GM21526 (cell line): ENCODE data around the gene CDK5RAP1.

Experiments
- ATAC-seq: cut with Tn5 transposase; IDR thresholded peaks from one replicate; pipeline ENCODE4 v1.9.1; 2021; ENCODE audit warnings: moderate library complexity; ENCODE audit not compliant: unreplicated experiment, low FRiP score

The CDK5RAP1 gene

DNA sequence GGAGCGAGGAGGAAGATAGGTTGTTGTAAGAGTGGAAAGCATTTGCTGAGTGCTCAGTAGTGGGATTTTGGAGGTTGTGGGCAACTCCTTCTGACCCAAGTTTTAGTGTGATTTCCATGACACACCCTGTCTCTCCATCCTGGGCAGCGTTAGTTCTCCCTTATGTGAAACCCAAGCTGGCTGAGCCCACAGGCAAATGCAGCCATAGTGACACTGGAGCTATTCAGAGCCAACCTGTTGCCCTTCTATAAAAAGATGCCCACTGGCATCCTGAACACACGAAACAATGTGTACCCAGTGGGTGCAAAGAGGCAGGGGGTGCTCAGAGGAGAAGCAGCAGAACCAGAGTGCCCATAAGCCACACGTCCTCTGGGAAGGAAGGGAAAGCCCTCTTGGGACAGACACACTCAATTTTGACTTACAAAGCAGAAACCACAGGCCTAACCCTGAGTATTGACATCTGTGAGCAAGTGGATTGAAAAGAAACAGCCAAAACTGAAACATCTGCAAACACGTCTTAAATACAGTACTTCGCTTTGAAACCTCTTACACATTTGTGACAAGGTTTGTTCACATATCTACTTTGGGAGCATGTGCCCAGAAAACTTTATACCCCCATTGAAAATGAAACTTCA lies 63.7 kb downstream of the CDK5RAP1 start:
- ATAC-seq, result no peak

- no peak for ATAC-seq
These were observed 64.2 kb downstream of the CDK5RAP1 start for GRCh38 chr20:33337119-33337518.

GRCh38 chr20:33336375-33336774 lies 64.9 kb downstream of the CDK5RAP1 start:
- no peak for ATAC-seq

GRCh38 chr20:33334111-33334510 lies 67.2 kb downstream of the CDK5RAP1 start:
- no peak for ATAC-seq

DNA sequence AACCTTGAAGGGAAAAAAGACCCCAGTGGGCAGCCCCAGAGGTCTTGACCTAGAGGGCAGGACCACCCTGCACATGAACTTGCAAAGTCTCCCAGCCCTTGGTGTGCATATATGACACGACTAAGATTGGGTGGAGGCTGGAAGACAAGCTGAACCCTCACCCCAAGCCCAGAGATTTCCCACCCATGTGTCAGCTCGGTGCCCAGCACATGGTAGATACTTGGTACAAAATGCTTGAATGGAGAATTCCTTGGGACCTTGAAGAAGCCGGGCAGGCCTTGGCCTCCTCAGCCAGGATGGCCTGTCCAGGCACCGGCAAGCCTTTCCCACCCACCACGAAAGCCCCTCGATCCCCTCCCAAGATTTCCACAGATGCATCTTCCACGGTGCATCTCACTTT lies 67.7 kb downstream of the CDK5RAP1 start:
- ATAC-seq, result no peak

DNA sequence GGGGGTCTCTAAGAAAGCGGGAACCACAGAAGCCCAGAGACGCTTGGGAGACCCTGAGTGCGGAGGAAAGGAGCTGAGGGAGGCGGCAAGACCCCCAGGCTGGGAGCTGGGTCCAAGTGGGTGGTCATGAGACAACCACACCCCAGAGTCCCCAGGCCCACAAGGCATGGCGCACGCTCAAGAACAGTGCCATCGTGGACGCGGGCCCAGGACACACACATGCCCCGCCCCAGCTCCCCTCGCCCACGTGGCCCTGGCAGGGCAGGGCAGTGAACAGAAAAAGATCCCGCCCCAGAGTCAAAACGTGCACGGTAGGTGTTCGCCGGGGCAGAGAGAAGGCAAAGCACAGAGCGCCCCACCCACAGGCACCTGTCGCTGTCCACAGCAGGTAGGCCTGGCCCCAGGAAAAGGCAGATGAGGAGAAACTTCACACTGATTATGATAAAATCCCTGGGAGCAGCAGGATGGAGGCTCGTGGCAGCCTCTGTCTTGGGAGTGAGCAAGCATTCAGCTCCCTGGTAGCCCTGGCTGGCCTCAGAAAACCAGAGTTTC lies 68.3 kb downstream of the CDK5RAP1 start:
- ATAC-seq, result no peak

DNA sequence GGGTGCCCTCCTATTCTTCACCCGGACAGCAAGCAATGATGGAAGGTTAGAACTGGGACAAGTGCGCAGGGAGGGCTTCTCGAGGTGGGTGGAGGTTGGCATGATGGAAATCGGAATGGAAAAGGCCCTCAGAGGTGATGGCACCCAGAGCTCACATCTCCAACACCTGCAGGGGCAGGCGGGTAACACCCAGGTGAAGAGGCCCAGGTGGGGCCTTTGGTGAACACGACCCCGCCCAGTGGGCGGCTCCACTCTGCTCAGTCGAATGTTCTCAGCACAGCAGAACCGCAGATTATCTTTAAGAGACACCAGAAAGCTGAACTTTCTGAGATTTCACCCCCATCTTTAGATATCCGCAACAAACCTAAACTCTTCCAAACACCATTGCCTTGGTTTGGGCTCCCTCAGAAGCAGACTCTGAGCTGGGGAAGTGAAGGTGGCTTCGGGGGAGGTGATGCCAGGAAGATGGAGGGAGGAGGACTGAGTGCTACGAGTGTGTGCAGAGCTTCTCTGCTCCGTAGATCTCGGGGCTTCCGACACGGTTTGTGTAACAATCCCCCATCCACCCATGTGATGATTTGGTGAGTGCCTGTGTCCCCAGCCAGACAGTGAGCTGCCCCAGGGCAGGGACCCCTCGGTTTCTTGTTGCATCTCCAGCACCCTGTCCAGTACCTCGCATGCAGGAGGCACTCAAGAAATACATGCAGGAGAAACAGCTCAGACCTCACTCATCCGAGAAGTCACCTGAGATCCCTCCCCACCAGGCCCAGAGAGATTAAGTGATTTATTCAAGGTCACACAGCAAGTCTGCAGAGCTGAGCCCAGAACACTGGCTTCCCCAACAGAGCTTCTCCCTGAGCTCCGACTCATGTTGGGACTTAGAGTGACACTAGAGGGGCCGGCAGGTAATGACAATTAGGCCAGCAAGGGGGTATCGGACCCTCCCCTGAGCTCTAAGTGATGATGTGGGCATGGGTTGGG lies 72.9 kb downstream of the CDK5RAP1 start:
- ATAC-seq, result no peak

- no peak for ATAC-seq
These were observed 76.0 kb downstream of the CDK5RAP1 start for GRCh38 chr20:33325350-33325749.

- no peak for ATAC-seq
These were observed 78.1 kb downstream of the CDK5RAP1 start for GRCh38 chr20:33323236-33323635.

DNA sequence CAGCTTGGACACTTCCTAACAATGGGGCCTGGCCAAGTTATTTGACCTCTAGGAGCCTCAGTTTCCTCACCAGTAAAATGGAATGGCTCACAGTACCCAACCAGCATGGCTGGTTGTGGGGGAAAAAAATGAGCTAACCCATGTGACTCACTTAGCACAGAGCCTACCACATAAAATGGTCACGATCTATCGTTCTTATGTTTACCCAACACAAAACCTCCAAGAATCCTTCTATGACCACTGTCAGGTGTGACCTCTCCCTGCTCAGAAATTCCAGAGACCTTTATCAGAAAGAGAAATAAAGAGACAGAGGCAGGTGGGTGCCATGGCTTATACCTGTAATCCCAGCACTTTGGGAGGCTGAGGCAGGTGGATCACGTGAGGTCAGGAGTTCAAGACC lies 78.9 kb downstream of the CDK5RAP1 start:
- no peak for ATAC-seq

- no peak for ATAC-seq
These were observed 81.3 kb downstream of the CDK5RAP1 start for GRCh38 chr20:33320006-33320405.

DNA sequence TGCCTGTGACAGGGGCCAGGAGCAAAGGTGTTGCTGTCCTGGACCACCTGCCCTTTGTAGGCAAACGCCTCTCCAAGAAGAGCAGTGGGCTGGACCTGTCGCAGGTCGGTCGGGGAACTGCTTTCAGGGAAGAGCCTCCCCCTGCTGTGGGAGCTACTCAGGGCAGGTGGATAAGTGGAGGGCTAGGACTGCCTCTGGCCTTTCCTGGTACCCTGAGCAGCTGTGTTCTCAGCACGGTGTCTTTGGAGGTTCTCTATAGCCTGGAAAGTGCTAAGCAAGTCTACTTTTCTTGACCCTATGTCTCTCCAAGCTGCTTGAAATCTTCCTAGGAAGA lies 83.3 kb downstream of the CDK5RAP1 start:
- ATAC-seq, result no peak

DNA sequence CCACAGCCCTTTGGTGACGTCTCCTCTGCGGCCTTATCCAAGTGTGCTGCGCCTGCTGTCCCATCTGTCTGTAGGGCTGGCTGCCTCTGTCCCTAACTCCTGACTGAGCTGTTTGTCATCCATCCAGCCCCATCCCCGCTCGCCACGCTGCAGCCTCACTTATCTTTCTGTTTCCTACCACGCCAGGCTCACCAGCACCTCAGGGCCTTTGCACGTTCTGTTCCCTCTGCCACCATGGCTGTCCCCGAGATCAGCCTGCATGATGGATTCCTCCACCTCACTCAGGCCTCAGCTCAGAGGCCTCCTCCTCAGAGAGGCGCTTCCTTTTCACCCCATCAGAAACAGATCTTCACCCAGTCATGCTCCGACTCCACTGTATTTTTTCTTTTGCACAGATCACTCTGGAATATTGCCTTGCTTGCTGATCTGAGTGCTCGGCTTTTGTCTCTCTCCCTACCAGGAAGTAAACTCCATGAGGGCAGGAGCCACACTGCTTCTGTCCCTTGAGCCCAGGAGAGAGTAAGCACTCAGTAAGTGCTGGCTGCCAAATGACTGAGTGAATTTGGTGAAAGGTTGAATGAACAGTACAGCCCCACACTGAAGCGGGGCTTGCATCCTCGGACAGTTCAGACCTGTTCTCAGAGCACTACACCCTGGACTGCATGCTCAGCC lies 83.8 kb downstream of the CDK5RAP1 start:
- no peak for ATAC-seq

DNA sequence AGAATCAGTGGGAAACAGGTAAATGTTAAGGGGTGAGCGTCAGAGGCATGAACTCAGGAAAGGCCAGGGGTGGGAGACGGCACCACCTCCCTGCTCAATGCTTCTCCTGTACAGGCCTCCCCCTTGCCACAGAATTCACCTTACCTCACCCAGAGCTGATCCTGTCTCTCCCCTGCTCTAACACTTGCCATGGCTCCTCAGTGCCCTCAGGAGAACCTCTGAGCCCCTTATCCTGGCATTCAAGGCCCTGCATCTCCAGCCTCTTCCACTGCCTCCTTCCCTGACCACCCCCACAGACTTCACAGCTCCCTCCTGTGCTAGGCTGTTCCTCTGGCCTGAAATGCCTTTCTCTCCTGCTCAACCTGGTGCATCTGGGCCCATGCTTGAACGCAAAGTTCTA lies 84.4 kb downstream of the CDK5RAP1 start:
- ATAC-seq, result no peak

DNA sequence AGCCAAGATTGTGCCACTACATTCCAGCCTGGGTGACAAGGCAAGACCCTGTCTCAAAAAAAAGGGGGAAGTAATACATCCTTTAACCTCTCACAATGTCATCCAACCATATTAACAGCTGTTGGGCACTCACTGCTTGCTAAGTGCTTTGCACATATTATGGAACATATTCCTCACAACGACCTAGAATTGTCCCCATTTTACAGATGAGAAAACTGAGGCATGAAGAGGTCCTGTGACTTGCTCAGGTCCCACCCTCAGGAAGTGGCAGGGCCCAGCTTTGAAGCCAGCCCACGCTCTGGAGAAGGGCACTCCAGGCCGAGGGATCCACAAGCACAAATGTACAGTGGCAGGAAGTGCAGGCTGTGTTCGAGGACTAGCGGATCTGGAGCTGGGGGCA lies 85.0 kb downstream of the CDK5RAP1 start:
- no peak for ATAC-seq

DNA sequence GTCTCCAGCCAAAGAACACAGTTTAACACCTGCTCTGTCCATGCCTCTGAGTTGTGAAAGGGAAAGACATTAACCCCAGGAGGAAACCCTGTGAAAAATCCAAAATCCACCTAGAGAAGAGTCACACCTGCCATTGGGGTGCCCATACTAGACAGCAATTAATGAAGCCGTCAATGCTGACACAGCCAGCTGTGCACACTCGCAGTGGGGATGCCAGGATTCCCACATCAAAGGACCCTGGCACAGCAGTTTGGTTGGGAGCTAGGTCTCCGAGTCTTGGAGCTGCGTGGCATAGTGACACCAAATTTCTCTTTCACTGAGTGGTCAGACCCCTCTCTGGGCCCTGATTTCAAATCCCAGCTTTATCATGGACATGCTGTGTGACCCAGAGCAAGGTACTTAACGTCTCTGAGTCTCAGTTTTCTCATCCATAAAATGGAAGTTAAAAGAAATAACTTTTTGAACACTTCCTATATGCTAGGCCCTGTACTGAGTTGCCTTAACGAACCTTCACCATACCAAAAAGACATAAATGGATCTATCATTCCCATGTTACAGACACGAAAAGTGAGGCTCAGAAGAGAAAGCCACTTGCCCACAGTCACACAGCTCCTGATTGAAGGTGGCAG lies 87.5 kb downstream of the CDK5RAP1 start:
- ATAC-seq, result no peak

DNA sequence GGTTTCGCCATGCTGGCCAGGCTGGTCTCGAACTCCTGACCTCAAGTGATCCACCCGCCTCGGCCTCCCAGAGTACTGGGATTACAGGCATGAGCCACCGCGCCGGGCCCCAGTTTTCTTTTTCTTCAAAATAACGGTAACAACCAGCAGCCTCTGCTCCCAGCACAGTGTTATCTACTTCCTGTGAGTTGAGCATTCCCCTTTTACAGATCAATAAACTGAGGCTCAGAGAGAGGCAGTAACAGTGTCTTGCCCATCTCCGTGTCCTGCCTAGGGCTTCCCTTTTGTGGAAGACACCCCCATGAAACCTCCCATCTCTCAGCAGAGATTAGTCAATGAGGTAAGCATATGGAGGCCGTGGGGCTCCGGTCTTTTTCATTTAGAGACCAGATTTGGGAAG lies 88.7 kb downstream of the CDK5RAP1 start:
- ATAC-seq, result no peak

DNA sequence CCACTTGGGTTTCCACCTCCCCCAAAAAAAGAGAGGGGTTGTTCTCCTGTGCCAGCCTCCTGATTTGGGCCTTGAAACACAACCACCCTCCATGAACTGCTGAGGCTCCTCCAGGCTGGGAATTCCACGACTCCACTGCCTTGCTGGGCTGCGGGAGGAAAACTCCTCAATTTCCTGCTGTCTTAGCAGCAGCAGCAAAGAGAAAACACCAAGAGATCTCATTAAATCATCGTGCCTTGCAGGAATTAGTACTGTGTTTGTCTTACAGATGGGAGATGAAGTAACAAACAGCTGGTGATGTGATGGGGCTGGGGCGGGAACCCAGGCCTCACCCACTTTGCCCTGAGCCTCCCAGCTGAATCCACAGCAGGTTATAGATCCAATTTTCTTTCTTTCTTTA lies 89.3 kb downstream of the CDK5RAP1 start:
- ATAC-seq, result no peak

DNA sequence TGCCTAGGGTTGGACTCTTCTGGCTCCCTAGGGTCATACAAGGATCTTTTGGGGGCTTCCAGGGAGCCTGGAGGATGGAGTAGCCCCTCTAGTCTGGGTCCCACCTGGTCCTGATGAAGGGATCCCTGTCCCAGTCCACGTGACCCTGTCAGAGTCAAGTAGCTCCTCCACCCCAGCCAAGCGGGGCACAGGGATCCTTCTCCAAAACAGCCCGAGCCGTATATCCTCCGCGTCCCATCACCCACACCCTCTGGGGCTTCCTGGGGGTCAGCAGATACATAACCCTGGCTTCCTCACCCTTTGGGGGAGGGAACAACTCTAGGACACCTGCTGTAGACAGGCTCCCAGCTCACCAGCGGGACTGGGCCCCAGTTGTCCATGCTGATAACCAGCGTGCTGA lies 90.3 kb downstream of the CDK5RAP1 start:
- no peak for ATAC-seq

- ATAC-seq, result no peak
These were observed 90.9 kb downstream of the CDK5RAP1 start for GRCh38 chr20:33310327-33310899.
